Measurements from ENCODE around the gene IRF6.

IRF6 gene

GRCh38 chr1:209816923-209817322 lies 11.0 kb upstream of the IRF6 start:
- no peaks in the 10 kb centered on the region for H3K9me2 ChIP-seq (replicated peaks; ENCODE audit: insufficient read depth, low read length)
- H3K27ac ChIP-seq (ENCODE audit: low read depth, low read length): no peak overlapping the region
- TF ChIP-seq CTCF (IDR thresholded peaks at IDR 0.05; ENCODE audit: insufficient read depth, low read length, poor library complexity, severe bottlenecking): no peak
- TF ChIP-seq EZH2phosphoT487 (conservative IDR thresholded peaks at IDR 0.05; ENCODE audit: low read length): no peak
- no peaks in the 10 kb centered on the region for H3K27me3 ChIP-seq (ENCODE audit: low read length)
- H4K20me1 ChIP-seq (ENCODE audit: low read depth, low read length): no peaks in the 10 kb centered on the region
- H2AFZ ChIP-seq (ENCODE audit: low read depth, low read length, severe bottlenecking): no peak overlapping the region
- no peaks in the 10 kb centered on the region for H3F3A ChIP-seq (ENCODE audit: insufficient read depth)
- no peak overlapping the region for H3K4me3 ChIP-seq (ENCODE audit: insufficient read depth, low read length, poor library complexity, severe bottlenecking)
- no peaks in the 10 kb centered on the region for H3K79me2 ChIP-seq (ENCODE audit: insufficient read depth, low read length)
- no peak overlapping the region for H3K9ac ChIP-seq (ENCODE audit: low read length)
- H3K4me2 ChIP-seq (ENCODE audit: low read depth, low read length, poor library complexity, severe bottlenecking): no peak overlapping the region
- H3K9me3 ChIP-seq (ENCODE audit: insufficient read depth, low read length): no peaks in the 10 kb centered on the region
- no peaks in the 10 kb centered on the region for H3K36me3 ChIP-seq (ENCODE audit: low read length)

- Histone ChIP-seq H3K4me2 (ENCODE audit: low read depth, low read length, poor library complexity, severe bottlenecking) (no peak overlapping the region), H3K36me3 (ENCODE audit: low read length) (no peaks in the 10 kb centered on the region), H4K20me1 (ENCODE audit: low read depth, low read length) (no peaks in the 10 kb centered on the region), H3K9ac (ENCODE audit: low read length) (no peak overlapping the region), H3K9me2 (replicated peaks; ENCODE audit: insufficient read depth, low read length) (no peaks in the 10 kb centered on the region), H3K9me3 (ENCODE audit: insufficient read depth, low read length) (no peaks in the 10 kb centered on the region), H3K27me3 (ENCODE audit: low read length) (no peaks in the 10 kb centered on the region), H3K27ac (ENCODE audit: low read depth, low read length) (no peak overlapping the region), H2AFZ (ENCODE audit: low read depth, low read length, severe bottlenecking) (no peak overlapping the region), H3K79me2 (ENCODE audit: insufficient read depth, low read length) (no peaks in the 10 kb centered on the region), H3K4me3 (ENCODE audit: insufficient read depth, low read length, poor library complexity, severe bottlenecking) (no peak overlapping the region), H3F3A (ENCODE audit: insufficient read depth) (no peaks in the 10 kb centered on the region)
- no peak for TF ChIP-seq CTCF (IDR thresholded peaks at IDR 0.05; ENCODE audit: insufficient read depth, low read length, poor library complexity, severe bottlenecking)
- TF ChIP-seq EZH2phosphoT487 (conservative IDR thresholded peaks at IDR 0.05; ENCODE audit: low read length): no peak
Measured at GRCh38 chr1:209815931-209816341, 10.0 kb upstream of the IRF6 start.

GRCh38 chr1:209815490-209815889 lies 9.5 kb upstream of the IRF6 start:
- Histone ChIP-seq H3K79me2 (ENCODE audit: insufficient read depth, low read length) (no peaks in the 10 kb centered on the region), H3K4me3 (ENCODE audit: insufficient read depth, low read length, poor library complexity, severe bottlenecking) (no peak overlapping the region), H3K36me3 (ENCODE audit: low read length) (no peaks in the 10 kb centered on the region), H3K27me3 (ENCODE audit: low read length) (no peaks in the 10 kb centered on the region), H2AFZ (ENCODE audit: low read depth, low read length, severe bottlenecking) (no peak overlapping the region), H3K9me3 (ENCODE audit: insufficient read depth, low read length) (no peaks in the 10 kb centered on the region), H4K20me1 (ENCODE audit: low read depth, low read length) (no peaks in the 10 kb centered on the region), H3K9ac (ENCODE audit: low read length) (no peak overlapping the region), H3F3A (ENCODE audit: insufficient read depth) (no peaks in the 10 kb centered on the region), H3K9me2 (replicated peaks; ENCODE audit: insufficient read depth, low read length) (no peaks in the 10 kb centered on the region), H3K27ac (ENCODE audit: low read depth, low read length) (no peak overlapping the region), H3K4me2 (ENCODE audit: low read depth, low read length, poor library complexity, severe bottlenecking) (no peak overlapping the region)
- no peak for TF ChIP-seq CTCF (IDR thresholded peaks at IDR 0.05; ENCODE audit: insufficient read depth, low read length, poor library complexity, severe bottlenecking)
- TF ChIP-seq EZH2phosphoT487 (conservative IDR thresholded peaks at IDR 0.05; ENCODE audit: low read length): no peak

Measured in SU-DHL-6 (cell line).